HEK293 (cell line): ENCODE data around the gene GEMIN7.
A peak's percentile ranks its signal among the peaks of the same experiment; 100 is the strongest.

Source experiments
- CTCF ChIA-PET: fragments of 350-600 bp; formaldehyde crosslinking; extraction: SDS; loops from one replicate; lab custom pipeline; 2021; ENCODE audit warnings: antibody characterized with exemption; lab: Yijun Ruan, JAX
- POLR2A ChIA-PET: fragments of 300-600 bp; formaldehyde crosslinking; extraction: SDS; loops from one replicate; lab custom pipeline; 2020; ENCODE audit warnings: antibody characterized with exemption, inconsistent platforms; lab: Yijun Ruan, JAX
- H3K27ac ChIP-seq: fragments of 200-500 bp; sonication (Bioruptor generic); 2 replicates; pipeline ENCODE4 v1.5.1; 2014; ENCODE audit warnings: low read depth, low read length, control low read depth, inconsistent platforms; ENCODE audit errors: extremely low read depth
- H3K36me3 ChIP-seq, 2 experiments: fragments of 200-500 bp in 1 of 2; sonication (Bioruptor generic) in 1 of 2; 1 replicate in 1 of 2; 2 replicates in 1 of 2; pipeline ENCODE4 v1.5.1; 2014 to 2017; ENCODE audit warnings: inconsistent platforms in 2 of 2, low read length in 2 of 2; ENCODE audit not compliant: control insufficient read depth in 2 of 2, insufficient read depth in 1 of 2
- H3K4me1 ChIP-seq: fragments of 200-500 bp; sonication (Bioruptor generic); 2 replicates; pipeline ENCODE4 v1.5.1; 2014; ENCODE audit warnings: mild to moderate bottlenecking, low read length, inconsistent platforms; ENCODE audit not compliant: control insufficient read depth, insufficient read depth
- H3K4me3 ChIP-seq: 2 replicates; pipeline ENCODE4 v1.5.1; 2011; ENCODE audit warnings: low read depth, mild to moderate bottlenecking, control low read depth, low read length, moderate library complexity
- H3K9me3 ChIP-seq: fragments of 200-500 bp; sonication (Bioruptor generic); 2 replicates; pipeline ENCODE4 v1.5.1; 2014; ENCODE audit warnings: low read depth, low read length, inconsistent platforms; ENCODE audit not compliant: control insufficient read depth, insufficient read depth
- FEZF1 ChIP-seq: fragments of 450-650 bp; formaldehyde crosslinking; IDR thresholded peaks from 2 replicates; pipeline ENCODE4 v1.5.1; 2016; ENCODE audit warnings: missing biosample characterization, missing genetic modification characterization
- GLI2 ChIP-seq: fragments of 450-650 bp; formaldehyde crosslinking; IDR thresholded peaks from 2 replicates; pipeline ENCODE4; 2017; ENCODE audit warnings: missing biosample characterization, missing genetic modification characterization, low read depth, borderline replicate concordance
- KLF17 ChIP-seq: fragments of 450-650 bp; formaldehyde crosslinking; IDR thresholded peaks from 2 replicates; pipeline ENCODE4 v1.5.1; 2016; ENCODE audit warnings: missing biosample characterization, missing genetic modification characterization
- KLF9 ChIP-seq: fragments of 450-650 bp; formaldehyde crosslinking; IDR thresholded peaks from 2 replicates; pipeline ENCODE4 v1.5.1; 2016; ENCODE audit warnings: missing biosample characterization, missing genetic modification characterization, low read depth
- PBX3 ChIP-seq: sonication (generic); formaldehyde crosslinking; IDR thresholded peaks from 2 replicates; pipeline ENCODE4 v1.8.1; 2022; ENCODE audit warnings: mild to moderate bottlenecking, moderate library complexity, missing genetic modification reagents
- PRDM6 ChIP-seq: fragments of 450-650 bp; formaldehyde crosslinking; IDR thresholded peaks from 2 replicates; pipeline ENCODE4 v1.5.1; 2017; ENCODE audit warnings: missing biosample characterization, missing genetic modification characterization
- ZBTB26 ChIP-seq: fragments of 450-650 bp; formaldehyde crosslinking; optimal IDR thresholded peaks from 2 replicates; pipeline ENCODE3; 2016; ENCODE audit warnings: missing biosample characterization, mild to moderate bottlenecking, missing genetic modification characterization
- ZFHX2 ChIP-seq: fragments of 450-650 bp; formaldehyde crosslinking; conservative IDR thresholded peaks from 2 replicates; pipeline ENCODE4 v1.5.1; 2016; ENCODE audit warnings: missing biosample characterization, missing genetic modification characterization
- ZNF112 ChIP-seq: fragments of 450-650 bp; formaldehyde crosslinking; IDR thresholded peaks from 2 replicates; pipeline ENCODE4 v1.5.0; 2017; ENCODE audit warnings: missing biosample characterization, missing genetic modification characterization
- ZNF19 ChIP-seq: fragments of 450-650 bp; formaldehyde crosslinking; IDR thresholded peaks from 2 replicates; pipeline ENCODE4; 2016; ENCODE audit warnings: missing biosample characterization, missing genetic modification characterization, low read depth
- ZNF2 ChIP-seq: fragments of 450-650 bp; formaldehyde crosslinking; IDR thresholded peaks from 2 replicates; pipeline ENCODE4 v1.5.1; 2016; ENCODE audit warnings: missing biosample characterization, missing genetic modification characterization
- ZNF24 ChIP-seq: fragments of 450-650 bp; formaldehyde crosslinking; IDR thresholded peaks from 2 replicates; pipeline ENCODE4 v1.5.1; 2016; ENCODE audit warnings: missing biosample characterization, missing genetic modification characterization
- ZNF324 ChIP-seq: fragments of 450-650 bp; formaldehyde crosslinking; IDR thresholded peaks from 2 replicates; pipeline ENCODE4 v1.5.1; 2016; ENCODE audit warnings: missing biosample characterization, missing genetic modification characterization
- ZNF404 ChIP-seq: fragments of 450-650 bp; formaldehyde crosslinking; IDR thresholded peaks from 2 replicates; pipeline ENCODE4 v1.5.1; 2017; ENCODE audit warnings: missing biosample characterization, missing genetic modification characterization
- ZNF529 ChIP-seq: fragments of 450-650 bp; formaldehyde crosslinking; IDR thresholded peaks from 2 replicates; pipeline ENCODE4 v1.5.1; 2017; ENCODE audit warnings: missing genetic modification characterization, missing biosample characterization; ENCODE audit not compliant: insufficient replicate concordance
- ZNF596 ChIP-seq: fragments of 450-650 bp; IDR thresholded peaks from 2 replicates; pipeline ENCODE4 v1.5.0; 2018; ENCODE audit warnings: missing biosample characterization, mild to moderate bottlenecking, missing genetic modification characterization, moderate library complexity
- ZNF623 ChIP-seq: fragments of 450-650 bp; formaldehyde crosslinking; IDR thresholded peaks from 2 replicates; pipeline ENCODE4 v1.5.1; 2016; ENCODE audit warnings: missing biosample characterization, missing genetic modification characterization
- ZNF624 ChIP-seq: fragments of 450-650 bp; formaldehyde crosslinking; IDR thresholded peaks from 2 replicates; pipeline ENCODE4 v1.5.1; 2017; ENCODE audit warnings: missing biosample characterization, missing genetic modification characterization
- ZNF707 ChIP-seq: fragments of 450-650 bp; formaldehyde crosslinking; IDR thresholded peaks from 2 replicates; pipeline ENCODE4 v1.5.1; 2016; ENCODE audit warnings: missing biosample characterization, missing genetic modification characterization
- ZNF747 ChIP-seq: fragments of 450-650 bp; formaldehyde crosslinking; IDR thresholded peaks from 2 replicates; pipeline ENCODE4 v1.5.1; 2016; ENCODE audit warnings: missing biosample characterization, missing genetic modification characterization
- ZNF792 ChIP-seq: fragments of 450-650 bp; formaldehyde crosslinking; IDR thresholded peaks from 2 replicates; pipeline ENCODE4 v1.5.1; 2016; ENCODE audit warnings: missing biosample characterization, missing genetic modification characterization

GEMIN7 gene

GRCh38 chr19:45125975-45126493 lies 47.0 kb downstream of the GEMIN7 start (continued):
- TF ChIP-seq KLF9 (tag by site-specific recombination): peak; percentile 56; the same call in 1 of the 2 replicates
- TF ChIP-seq, all 188 proteins: peak for 14

GRCh38 chr19:45126654-45127053 lies 47.6 kb downstream of the GEMIN7 start:
- ChIA-PET CTCF (interaction anchor here (0.6 to 4.2 kb wide), 21 partner anchors 9 to 212 kb away, joined by 3 to 30 read pairs (median 5); partner anchors contain the start of genes PPP1R37 and ZNF296), POLR2A (interaction anchor here (3.2 kb wide), 1 partner anchor 34 kb away, joined by 13 read pairs; the partner anchor contains the start of gene PPP1R37)
- TF ChIP-seq ZBTB26 (tag by site-specific recombination): no peak
- TF ChIP-seq ZNF112 (tag by site-specific recombination): no peak
- TF ChIP-seq ZNF2 (tag by site-specific recombination): no peak
- no peak for TF ChIP-seq ZNF529 (tag by site-specific recombination)
- TF ChIP-seq ZNF596 (tag by site-specific recombination): no peak
- TF ChIP-seq ZNF623 (tag by site-specific recombination): no peak
- TF ChIP-seq PBX3 (CRISPR knock-in tag): no peak
- no peak for TF ChIP-seq ZNF707 (tag by site-specific recombination)
- no peak for TF ChIP-seq ZNF324 (tag by site-specific recombination)
- no peak for TF ChIP-seq FEZF1 (tag by site-specific recombination)
- no peak for TF ChIP-seq ZNF792
- TF ChIP-seq ZNF19: no peak
- TF ChIP-seq GLI2 (tag by site-specific recombination): no peak
- TF ChIP-seq ZFHX2 (tag by site-specific recombination): no peak
- no peak for TF ChIP-seq ZNF624 (tag by site-specific recombination)
- no peak for TF ChIP-seq PRDM6 (tag by site-specific recombination)
- TF ChIP-seq ZNF24 (tag by site-specific recombination): no peak
- no peak for TF ChIP-seq KLF17
- no peak for TF ChIP-seq ZNF404
- TF ChIP-seq ZNF747 (tag by site-specific recombination): no peak
- TF ChIP-seq, all 188 proteins: peak for 0
- H3K4me3 ChIP-seq: no peak overlapping the region
- H3K27ac ChIP-seq: no peak overlapping the region
- H3K36me3 ChIP-seq: peaks cover 0 to 3% of the 10 kb centered on the region in 2 experiments; a peak in 1 of 3 replicates
- H3K9me3 ChIP-seq: no peaks in the 10 kb centered on the region
- peaks cover 13% of the 10 kb centered on the region for H3K4me1 ChIP-seq
